Esophagus squamous epithelium (tissue), 5 donors: ENCODE measurements around the gene ATP8B1. TPM values are rescaled to one million over a fixed set of nuclear protein-coding genes. Genes with fewer than 3 reads are reported as not detected.

Source experiments
- DNase-seq: peaks from one replicate; lab custom pipeline; 2025; lab: John Stamatoyannopoulos, UW
- H3K27ac ChIP-seq, 4 donors: fragments of 200-600 bp; sonication (generic); one replicate each; pipeline ENCODE4 v1.5.1; 2016 to 2019; ENCODE audit warnings: mild to moderate bottlenecking in 1 of 4
- H3K27me3 ChIP-seq, 4 donors: fragments of 200-600 bp; sonication (generic); 1 replicate in 3 of 4; 2 replicates in 1 of 4; pipeline versions ENCODE4 v1.5.1 to v1.6.0; 2017 to 2021; ENCODE audit warnings: antibody characterized with exemption in 1 of 4
- H3K36me3 ChIP-seq, 3 donors: fragments of 200-600 bp; sonication (generic); one replicate each; pipeline ENCODE4 v1.5.1; 2016 to 2019
- H3K4me1 ChIP-seq, 3 donors: fragments of 200-600 bp; sonication (generic); one replicate each; pipeline ENCODE4 v1.5.1; 2017 to 2019
- H3K4me3 ChIP-seq, 4 donors: fragments of 200-600 bp; sonication (generic); 1 replicate in 3 of 4; 2 replicates in 1 of 4; pipeline ENCODE4 v1.5.1; 2016 to 2019; ENCODE audit warnings: mild to moderate bottlenecking in 2 of 4, moderate library complexity in 1 of 4
- H3K9me3 ChIP-seq, 3 donors: fragments of 200-600 bp; sonication (generic); one replicate each; pipeline ENCODE4 v1.5.1; 2016 to 2019
- POLR2A ChIP-seq, 4 donors: fragments of 450-650 bp; IDR thresholded peaks; one replicate each; pipeline ENCODE4 v1.6.1; 2017; ENCODE audit warnings: antibody characterized with exemption in 4 of 4, mild to moderate bottlenecking in 4 of 4, moderate library complexity in 3 of 4
- WGBS, 2 donors: methylation state at CpG; one replicate each; pipeline ENCODE4 v1.1.5; 2018; 5-methylcytosine and 5-hydroxymethylcytosine counted together
- intact Hi-C: fragments of 100-400 bp; cut with DNase I; formaldehyde crosslinking; loops from one replicate; pipeline ENCODE4 v1.15.0; 2022
- total RNA-seq, 4 donors: library from RNA; depleted of rRNA; stranded (reverse); fragments of >200 nt; gene quantifications; one replicate each; pipeline ENCODE4 v1.1.0, GENCODE V29; 2016
- TF ChIP-seq, protein P1 (sequence below), 6 experiments: fragments of 450-650 bp in 4 of 6; fragments of 200-600 bp in 2 of 6; sonication (generic) in 2 of 6; IDR thresholded peaks; one replicate each; pipeline ENCODE4 v1.5.1; 2016 to 2019; ENCODE audit warnings: antibody characterized with exemption in 6 of 6, mild to moderate bottlenecking in 4 of 6, moderate library complexity in 4 of 6
- donor health status: DM: yes; HTN: yes; CAD: no.

Gene ATP8B1
- total RNA-seq, 4 donors from 2014 or later = 20.2 to 39.1 (median 35.6) TPM

DNA sequence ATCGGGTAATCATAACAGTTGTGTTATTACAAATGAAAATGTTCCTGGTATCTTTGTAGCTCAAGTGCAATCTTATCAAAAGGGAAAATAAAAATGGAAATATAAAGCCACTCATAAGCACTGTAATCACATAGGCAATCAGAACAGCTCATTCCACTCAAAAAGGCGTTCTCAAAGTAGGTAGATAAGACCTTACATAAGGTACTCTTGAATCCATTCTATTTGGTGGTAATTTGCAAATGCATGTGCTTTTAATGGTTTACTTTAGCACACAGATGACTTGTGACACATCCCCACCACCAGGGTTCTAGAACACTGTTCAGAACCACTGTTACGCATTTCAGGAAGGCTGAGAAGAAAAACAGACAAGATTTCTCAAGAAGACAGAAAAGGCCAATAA, 94.8 kb downstream of the ATP8B1 start:
- intact Hi-C loops = no loop called here
- Histone ChIP-seq H3K27me3 (no peaks in the 10 kb centered on the region), H3K27ac (no peak overlapping the region), H3K9me3 (no peaks in the 10 kb centered on the region), H3K36me3 (peaks cover 0 to 23% (median 0%) of the 10 kb centered on the region in 3 donors), H3K4me3 (no peak overlapping the region), H3K4me1 (peaks cover 11 to 33% (median 14%) of the 10 kb centered on the region in 3 donors)
- 94 to 96% methylated on average over 3 of the region's 3 CpGs for WGBS, 2 donors
- no peak for TF ChIP-seq POLR2A (IDR thresholded peaks at IDR 0.05)
- no peak for DNase-seq

DNA sequence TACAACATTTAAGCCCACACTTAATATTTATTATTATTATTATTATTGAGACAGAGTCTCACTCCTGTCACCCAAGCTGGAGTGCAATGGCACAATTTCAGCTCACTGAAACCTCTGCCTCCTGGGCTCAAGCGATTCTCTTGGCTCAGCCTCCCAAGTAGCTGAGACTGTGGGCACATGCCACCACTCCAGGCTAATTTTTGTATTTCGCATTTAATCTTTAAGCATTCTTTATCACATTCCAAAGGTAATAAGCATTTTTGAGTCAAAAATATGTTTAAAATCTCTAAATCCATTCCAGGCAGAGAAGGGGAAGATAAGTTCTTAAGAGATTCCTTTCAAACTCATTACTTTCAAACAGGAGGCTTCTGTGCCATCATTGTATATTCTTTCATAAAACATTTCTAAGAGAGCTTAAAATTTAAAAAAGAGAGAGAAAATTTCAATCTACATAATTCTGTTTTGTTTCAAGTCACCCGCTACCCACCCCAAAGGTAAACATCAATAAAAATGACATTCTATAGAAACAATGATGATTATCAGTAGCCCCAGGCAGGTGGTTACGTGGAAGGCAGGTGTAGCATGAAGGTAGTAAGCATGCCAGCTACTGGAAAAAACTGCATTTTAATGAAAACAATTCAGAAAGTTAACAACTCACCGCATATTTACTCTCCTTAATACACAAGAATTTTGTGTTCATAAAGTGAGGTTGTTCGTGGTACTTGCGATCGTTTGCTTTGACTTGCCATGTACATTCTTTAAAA, 97.1 kb downstream of the ATP8B1 start:
- no peaks in the 10 kb centered on the region for H3K9me3 ChIP-seq
- H3K27ac ChIP-seq = no peak overlapping the region
- no peaks in the 10 kb centered on the region for H3K27me3 ChIP-seq
- H3K4me1 ChIP-seq = peaks cover 0 to 14% (median 0%) of the 10 kb centered on the region in 3 donors
- TF ChIP-seq, protein P1, sequence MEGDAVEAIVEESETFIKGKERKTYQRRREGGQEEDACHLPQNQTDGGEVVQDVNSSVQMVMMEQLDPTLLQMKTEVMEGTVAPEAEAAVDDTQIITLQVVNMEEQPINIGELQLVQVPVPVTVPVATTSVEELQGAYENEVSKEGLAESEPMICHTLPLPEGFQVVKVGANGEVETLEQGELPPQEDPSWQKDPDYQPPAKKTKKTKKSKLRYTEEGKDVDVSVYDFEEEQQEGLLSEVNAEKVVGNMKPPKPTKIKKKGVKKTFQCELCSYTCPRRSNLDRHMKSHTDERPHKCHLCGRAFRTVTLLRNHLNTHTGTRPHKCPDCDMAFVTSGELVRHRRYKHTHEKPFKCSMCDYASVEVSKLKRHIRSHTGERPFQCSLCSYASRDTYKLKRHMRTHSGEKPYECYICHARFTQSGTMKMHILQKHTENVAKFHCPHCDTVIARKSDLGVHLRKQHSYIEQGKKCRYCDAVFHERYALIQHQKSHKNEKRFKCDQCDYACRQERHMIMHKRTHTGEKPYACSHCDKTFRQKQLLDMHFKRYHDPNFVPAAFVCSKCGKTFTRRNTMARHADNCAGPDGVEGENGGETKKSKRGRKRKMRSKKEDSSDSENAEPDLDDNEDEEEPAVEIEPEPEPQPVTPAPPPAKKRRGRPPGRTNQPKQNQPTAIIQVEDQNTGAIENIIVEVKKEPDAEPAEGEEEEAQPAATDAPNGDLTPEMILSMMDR (IDR thresholded peaks at IDR 0.05) = no peak
- no peak for TF ChIP-seq POLR2A (IDR thresholded peaks at IDR 0.05)
- peaks cover 0 to 45% (median 0%) of the 10 kb centered on the region in 3 donors for H3K36me3 ChIP-seq
- DNase-seq = no peak
- no peak overlapping the region for H3K4me3 ChIP-seq
- 69 to 78% methylated on average over 8 of the region's 8 CpGs for WGBS, 2 donors
- intact Hi-C loops = no loop called here

DNA sequence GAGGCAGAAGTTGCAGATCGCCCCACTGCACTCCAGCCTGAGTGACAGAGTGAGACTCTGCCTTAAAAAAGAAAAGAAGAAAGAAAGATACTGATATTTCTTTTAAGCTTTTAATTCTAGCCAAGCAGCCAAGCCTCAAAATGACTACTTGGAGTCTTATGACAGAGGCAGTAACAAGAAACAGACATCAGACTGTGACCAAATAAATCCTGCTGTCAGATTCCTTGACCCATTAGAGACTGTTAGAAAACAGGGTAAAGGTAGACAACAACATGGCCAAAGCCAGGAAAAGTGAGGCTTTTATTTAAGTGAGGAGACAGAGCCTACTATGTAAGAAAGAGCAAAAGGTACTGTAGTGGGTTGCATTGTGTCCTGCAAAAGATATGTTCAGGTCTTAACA, 98.1 kb downstream of the ATP8B1 start:
- DNase-seq = no peak
- intact Hi-C loops = no loop called here
- Histone ChIP-seq H3K4me1 (peaks cover 0 to 14% (median 0%) of the 10 kb centered on the region in 3 donors), H3K9me3 (no peaks in the 10 kb centered on the region), H3K27me3 (no peaks in the 10 kb centered on the region), H3K36me3 (peaks cover 0 to 53% (median 0%) of the 10 kb centered on the region in 3 donors), H3K27ac (no peak overlapping the region), H3K4me3 (no peak overlapping the region)
- no peak for TF ChIP-seq POLR2A (IDR thresholded peaks at IDR 0.05)
- TF ChIP-seq, protein P1 (IDR thresholded peaks at IDR 0.05) = no peak
- WGBS, 2 donors = 88 to 100% methylated on average over 1 of the region's 1 CpG

DNA sequence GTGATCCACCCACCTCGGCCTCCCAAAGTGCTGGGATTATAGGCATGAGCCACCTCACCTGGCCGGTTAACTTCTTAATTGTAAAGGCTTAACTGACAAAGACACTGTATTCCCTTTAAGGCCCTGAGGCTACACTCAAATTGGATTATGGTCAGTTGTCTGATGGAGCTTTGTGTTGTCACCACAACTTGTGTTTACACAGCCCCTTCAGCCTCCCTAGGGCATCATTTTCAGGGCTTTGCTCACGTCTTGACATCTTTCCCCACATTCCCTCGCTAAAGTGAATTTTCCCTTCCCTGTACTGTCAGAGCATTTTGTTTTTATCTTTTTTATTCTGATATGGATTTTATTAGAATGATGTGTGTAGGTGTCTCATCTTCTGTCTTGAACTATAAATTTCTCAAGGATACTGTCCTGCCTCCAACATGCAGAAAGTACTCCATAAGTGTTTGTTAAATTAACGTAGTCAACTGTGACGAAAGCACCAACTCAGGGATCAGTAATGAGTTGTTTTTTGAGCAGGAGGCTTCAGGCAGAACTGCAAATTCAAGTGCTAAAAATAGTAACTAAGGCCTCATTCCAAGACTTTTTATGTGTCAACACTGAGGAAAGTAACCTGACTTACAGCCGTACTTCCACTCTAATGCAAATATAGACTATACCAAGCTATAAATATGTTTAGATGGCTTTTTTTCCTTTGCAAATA, 104.4 kb downstream of the ATP8B1 start:
- peak overlapping the region in 3 of 4 donors; percentile 2 to 46 (median 21) for H3K27ac ChIP-seq
- H3K4me1 ChIP-seq = peaks cover 0 to 20% (median 2%) of the 10 kb centered on the region in 3 donors
- peaks cover 0 to 89% (median 10%) of the 10 kb centered on the region in 3 donors for H3K36me3 ChIP-seq
- TF ChIP-seq POLR2A (IDR thresholded peaks at IDR 0.05) = no peak
- H3K4me3 ChIP-seq = no peak overlapping the region
- no peaks in the 10 kb centered on the region for H3K27me3 ChIP-seq
- H3K9me3 ChIP-seq = no peaks in the 10 kb centered on the region
- intact Hi-C loops = no loop called here
- DNase-seq = no peak
- 33 to 50% methylated on average over 7 of the region's 7 CpGs for WGBS, 2 donors

DNA sequence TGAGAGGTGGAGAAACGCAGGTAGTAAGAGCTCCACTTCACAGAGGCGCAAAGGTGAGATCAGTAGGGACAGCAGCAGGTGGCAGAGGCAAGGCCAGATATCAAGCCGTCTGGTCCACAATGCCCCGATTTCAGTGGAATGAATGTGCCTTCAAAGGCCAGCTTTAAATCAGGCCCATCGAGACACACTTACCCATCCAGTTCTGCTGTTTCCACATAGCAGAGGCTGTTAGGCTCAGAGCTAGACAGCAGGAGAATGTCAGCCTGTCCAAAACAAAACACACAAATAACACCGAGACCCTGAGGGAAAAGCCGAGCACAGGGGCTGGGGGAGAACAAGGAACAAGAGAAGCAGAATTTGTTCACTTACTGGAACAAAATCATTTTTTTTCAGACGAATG, 105.7 kb downstream of the ATP8B1 start:
- no peak for TF ChIP-seq POLR2A (IDR thresholded peaks at IDR 0.05)
- TF ChIP-seq, protein P1 (IDR thresholded peaks at IDR 0.05) = no peak
- 83 to 95% methylated on average over 7 to 8 of the region's 8 CpGs for WGBS, 2 donors

DNA sequence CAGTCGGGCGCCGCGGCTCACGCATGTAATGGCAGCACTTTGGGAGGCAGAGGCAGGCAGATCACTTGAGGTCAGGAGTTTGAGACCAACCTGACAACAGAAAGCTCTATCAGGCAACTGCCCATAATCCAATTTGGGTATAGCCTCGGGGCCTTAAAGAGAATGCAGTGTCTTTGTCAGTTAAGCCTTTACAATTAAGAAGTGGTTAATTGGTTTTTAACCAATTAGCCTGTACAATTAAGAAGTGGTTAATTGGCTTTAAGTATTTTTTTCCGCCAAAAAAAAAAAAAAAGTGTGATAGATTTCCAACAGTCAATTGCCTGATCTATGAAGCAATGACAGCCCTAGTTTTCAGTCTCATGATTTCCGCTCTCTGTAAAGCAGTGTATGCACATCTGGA, 106.8 kb downstream of the ATP8B1 start:
- no peak for DNase-seq
- H3K4me3 ChIP-seq = no peak overlapping the region
- peaks cover 0 to 23% (median 3%) of the 10 kb centered on the region in 3 donors for H3K4me1 ChIP-seq
- 80 to 89% methylated on average over 8 of the region's 8 CpGs for WGBS, 2 donors
- H3K9me3 ChIP-seq = no peaks in the 10 kb centered on the region
- H3K27ac ChIP-seq = no peak overlapping the region
- H3K36me3 ChIP-seq = peaks cover 0 to 91% (median 14%) of the 10 kb centered on the region in 3 donors
- intact Hi-C loops = no loop called here
- no peak for TF ChIP-seq POLR2A (IDR thresholded peaks at IDR 0.05)
- TF ChIP-seq, protein P1 (IDR thresholded peaks at IDR 0.05) = no peak
- no peaks in the 10 kb centered on the region for H3K27me3 ChIP-seq

More for the DNA sequence above, 105.7 kb downstream of the ATP8B1 start:
- intact Hi-C loops = no loop called here
- no peak overlapping the region for H3K27ac ChIP-seq
- H3K9me3 ChIP-seq = no peaks in the 10 kb centered on the region
- H3K4me1 ChIP-seq = peaks cover 0 to 23% (median 3%) of the 10 kb centered on the region in 3 donors
- H3K4me3 ChIP-seq = no peak overlapping the region
- no peaks in the 10 kb centered on the region for H3K27me3 ChIP-seq
- no peak for DNase-seq
- H3K36me3 ChIP-seq = peaks cover 0 to 92% (median 10%) of the 10 kb centered on the region in 3 donors
